Psoas muscle (tissue), 8 donors: ENCODE measurements around the gene C1QTNF4. TPM values are rescaled to one million over a fixed set of nuclear protein-coding genes. Genes with fewer than 3 reads are reported as not detected.
"Not testable (repeated sequence)": the region's sequence is repeated elsewhere in the genome, so short reads cannot be mapped to it uniquely, and the experiment has no call there.

Experiments
- ATAC-seq, 4 donors: fragments of 200-7000 bp; cut with Tn5 transposase; one replicate each; pipeline ENCODE4 v1.9.1; 2020; ENCODE audit warnings: moderate library complexity in 3 of 4, mild to moderate bottlenecking in 2 of 4
- DNase-seq, 2 donors: peaks; one replicate each; pipeline ENCODE4 v3.0.0-alpha.2; 2020
- H3K27ac ChIP-seq: fragments of 200-600 bp; one replicate; pipeline ENCODE4 v1.8.0; 2022
- H3K27me3 ChIP-seq, 3 donors: fragments of 200-600 bp in 1 of 3; one replicate each; pipeline versions ENCODE4 v1.6.1 to v1.8.0; 2013 to 2022; ENCODE audit warnings: low read length in 2 of 3, mild to moderate bottlenecking in 2 of 3, moderate library complexity in 1 of 3; ENCODE audit not compliant: insufficient read depth in 3 of 3
- H3K36me3 ChIP-seq, 2 donors: fragments of 200-600 bp in 1 of 2; one replicate each; pipeline versions ENCODE4 v1.6.1 to v1.8.0; 2013 to 2022; ENCODE audit warnings: low read depth in 1 of 2, mild to moderate bottlenecking in 1 of 2, moderate library complexity in 1 of 2; ENCODE audit not compliant: insufficient read depth in 1 of 2
- H3K4me1 ChIP-seq: fragments of 200-600 bp; one replicate; pipeline ENCODE4 v1.8.0; 2022
- H3K4me3 ChIP-seq: fragments of 200-600 bp; one replicate; pipeline ENCODE4 v1.8.0; 2022; ENCODE audit warnings: mild to moderate bottlenecking
- H3K9me3 ChIP-seq: fragments of 200-600 bp; one replicate; pipeline ENCODE4 v1.8.0; 2022
- CTCF ChIP-seq: fragments of 200-600 bp; IDR thresholded peaks from one replicate; pipeline ENCODE4 v1.8.0; 2022; ENCODE audit warnings: antibody characterized with exemption
- WGBS, 3 donors: extraction: QIAGEN DNeasy Blood & Tissue Kit; methylation state at CpG; one replicate each; pipeline versions ENCODE4 v1.1.6 to v1.1.7; 2013; 5-methylcytosine and 5-hydroxymethylcytosine counted together
- intact Hi-C, 2 donors: fragments of 100-400 bp; cut with DNase I; formaldehyde crosslinking; loops; one replicate each; pipeline versions ENCODE4 v1.11.0 to v1.14.2; 2022
- polyA plus RNA-seq, 3 donors: library from polyadenylated mRNA; stranded (reverse); fragments of 200-250 nt; gene quantifications; one replicate each; pipeline ENCODE4 v1.2.3, GENCODE V29; 2013
- total RNA-seq, 4 donors: library from RNA; stranded (reverse); fragmentation: NEBNext Ultra II Directional in 2 of 4; extraction: Animal tissue kit (Norgen Biotek cat#: 25700) in 2 of 4; gene quantifications; one replicate each; pipeline versions ENCODE4 v1.2.1 to v1.2.4, GENCODE V29; 2021 to 2023
- donor health status: healthy with polysubstance abuse.
- donor health status: DM: no; HTN: no; CAD: no; lungs with moderate emphysema.
- donor health status: Bipolar disorder and iron deficiency.
- donor health status: healthy.
- donor health status: DM: yes; HTN: yes; CAD: no.
- donor health status: DM: no; HTN: no; CAD: no.
- donor health status: DM: no; HTN: no; CAD: no.
- donor health status: DM: yes; HTN: yes; CAD: no.

C1QTNF4 gene
- total and polyA plus RNA-seq, 7 donors: 0.19 to 0.70 (median 0.33) TPM; not detected in 1

GRCh38 chr11:47558695-47559094, 35.5 kb downstream of the C1QTNF4 start:
- no peaks in the 10 kb centered on the region for H3K36me3 ChIP-seq
- no peaks in the 10 kb centered on the region for H3K27me3 ChIP-seq
- DNase-seq: no peak
- no peak overlapping the region for H3K27ac ChIP-seq
- no peak for ATAC-seq
- H3K4me3 ChIP-seq: no peak overlapping the region
- peaks cover 18% of the 10 kb centered on the region for H3K4me1 ChIP-seq
- WGBS, 3 donors: 96 to 100% (median 100%) methylated on average over 1 of the region's 1 CpG
- TF ChIP-seq CTCF: no peak
- intact Hi-C loops: no loop called here
- no peaks in the 10 kb centered on the region for H3K9me3 ChIP-seq

- intact Hi-C loops, H3K36me3 ChIP-seq, H3K27me3 ChIP-seq, DNase-seq, H3K9me3 ChIP-seq, H3K27ac ChIP-seq, ATAC-seq, H3K4me3 ChIP-seq: not testable (repeated sequence)
- H3K4me1 ChIP-seq: peaks cover 18% of the 10 kb centered on the region
- 97% methylated on average over 10 to 12 of the region's 12 CpGs for WGBS, 3 donors
These were observed 37.2 kb downstream of the C1QTNF4 start for GRCh38 chr11:47557004-47557403.

- intact Hi-C loops: loop anchor here (5.0 kb wide), 1 partner anchor 36 kb away; no protein-coding TSS in a partner anchor
- DNase-seq (no peak), ATAC-seq (peak in 2 of 4 donors; percentile 7 to 16)
- Histone ChIP-seq H3K27me3 (no peaks in the 10 kb centered on the region), H3K27ac (peak overlapping the region; percentile 98), H3K9me3 (no peaks in the 10 kb centered on the region), H3K4me3 (peak overlapping the region; percentile 81), H3K36me3 (peaks cover 0 to 4% of the 10 kb centered on the region in 2 donors), H3K4me1 (peaks cover 35% of the 10 kb centered on the region)
- 4 to 10% (median 8%) methylated on average over 9 of the region's 9 CpGs for WGBS, 3 donors
- TF ChIP-seq CTCF: no peak
These were observed 40.8 kb downstream of the C1QTNF4 start for GRCh38 chr11:47553406-47553743.

GRCh38 chr11:47552566-47553405, 41.4 kb downstream of the C1QTNF4 start, which contains the start of gene CELF1:
Gene CELF1 (minus strand): TSS chr11:47553132. CDS start chr11:47499523, 53,609 bp downstream.
- intact Hi-C loops: loop anchor here (5.0 kb wide), 1 partner anchor 35 kb away; no protein-coding TSS in a partner anchor
- WGBS, 3 donors: 0 to 1% (median 1%) methylated on average over 31 to 89 of the region's 89 CpGs
- peak; percentile 88 for TF ChIP-seq CTCF
- ATAC-seq (peak; percentile 91 to 96 (median 94)), DNase-seq (peak; percentile 93 to 96)
- Histone ChIP-seq H3K9me3 (no peaks in the 10 kb centered on the region), H3K36me3 (peaks cover 0 to 4% of the 10 kb centered on the region in 2 donors), H3K4me1 (peaks cover 41% of the 10 kb centered on the region), H3K27me3 (no peaks in the 10 kb centered on the region), H3K27ac (peak within 1 kb of the TSS; percentile 98), H3K4me3 (peak within 1 kb of the TSS; percentile 81)

- Histone ChIP-seq H3K27ac (peak overlapping the region; percentile 98), H3K4me1 (peaks cover 48% of the 10 kb centered on the region), H3K27me3 (no peaks in the 10 kb centered on the region), H3K4me3 (peak overlapping the region; percentile 81), H3K9me3 (no peaks in the 10 kb centered on the region), H3K36me3 (peaks cover 0 to 4% of the 10 kb centered on the region in 2 donors)
- 2 to 4% (median 3%) methylated on average over 22 of the region's 22 CpGs for WGBS, 3 donors
- TF ChIP-seq CTCF: no peak
- ATAC-seq: peak; percentile 12 to 42 (median 24)
- intact Hi-C loops: loop anchor here (5.0 kb wide), 1 partner anchor 35 kb away; no protein-coding TSS in a partner anchor
- DNase-seq: peak in 1 of 2 donors; percentile 34
These were observed 42.1 kb downstream of the C1QTNF4 start for GRCh38 chr11:47552056-47552565.
